GM19238 (cell line): ENCODE data around the gene ACKR3.

Source experiments
- DNase-seq: peaks from one replicate; pipeline ENCODE4 v3.0.0; 2011; ENCODE audit warnings: low spot score; ENCODE audit not compliant: insufficient read length

Gene ACKR3

GRCh38 chr2:236628981-236629605, 59.5 kb downstream of the ACKR3 start:
- no peak for DNase-seq

DNA sequence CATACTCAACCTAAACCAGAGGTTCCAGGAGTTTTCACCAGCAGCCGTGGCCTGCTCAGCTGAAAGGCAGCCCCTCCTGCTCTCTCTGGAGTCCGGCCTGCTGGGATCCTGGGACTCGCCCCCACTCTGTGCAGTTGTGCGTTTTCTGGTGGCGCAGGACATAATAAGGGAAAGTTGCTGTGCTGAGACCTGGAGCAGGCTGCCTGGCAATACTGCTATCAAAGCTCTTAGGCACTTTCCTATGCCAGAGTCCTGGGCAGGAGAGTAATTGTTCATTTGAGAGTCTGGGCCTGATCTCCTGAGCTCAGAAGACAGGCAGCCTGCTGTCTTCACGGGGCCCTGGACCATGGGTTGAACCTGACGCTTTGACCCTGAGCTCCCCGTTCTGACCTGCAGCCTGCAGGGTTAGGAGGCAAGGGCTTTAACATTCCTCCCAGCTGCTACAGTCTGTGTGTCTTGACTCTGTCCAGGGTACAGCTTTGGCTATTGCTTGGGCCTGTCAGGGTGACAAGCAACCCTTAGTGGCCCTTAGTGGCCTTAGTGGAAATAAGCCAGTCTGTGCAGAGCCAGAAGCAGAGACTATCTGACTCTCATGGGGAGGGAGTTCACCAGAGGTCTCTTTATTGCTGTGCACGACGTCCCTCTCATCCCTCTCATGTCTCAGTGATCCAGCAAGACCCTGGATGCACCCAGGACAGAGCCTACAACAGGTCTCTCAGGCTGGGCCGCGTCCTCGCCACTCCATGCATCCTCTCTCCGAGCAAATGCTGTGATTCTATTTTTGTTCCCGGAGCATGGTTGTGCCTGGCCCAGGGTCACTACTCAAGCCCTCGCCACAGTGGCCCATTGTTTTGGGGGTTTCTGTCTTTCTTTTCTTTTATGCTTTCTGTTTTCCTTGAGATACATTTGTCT, 60.6 kb downstream of the ACKR3 start:
- DNase-seq: no peak

DNA sequence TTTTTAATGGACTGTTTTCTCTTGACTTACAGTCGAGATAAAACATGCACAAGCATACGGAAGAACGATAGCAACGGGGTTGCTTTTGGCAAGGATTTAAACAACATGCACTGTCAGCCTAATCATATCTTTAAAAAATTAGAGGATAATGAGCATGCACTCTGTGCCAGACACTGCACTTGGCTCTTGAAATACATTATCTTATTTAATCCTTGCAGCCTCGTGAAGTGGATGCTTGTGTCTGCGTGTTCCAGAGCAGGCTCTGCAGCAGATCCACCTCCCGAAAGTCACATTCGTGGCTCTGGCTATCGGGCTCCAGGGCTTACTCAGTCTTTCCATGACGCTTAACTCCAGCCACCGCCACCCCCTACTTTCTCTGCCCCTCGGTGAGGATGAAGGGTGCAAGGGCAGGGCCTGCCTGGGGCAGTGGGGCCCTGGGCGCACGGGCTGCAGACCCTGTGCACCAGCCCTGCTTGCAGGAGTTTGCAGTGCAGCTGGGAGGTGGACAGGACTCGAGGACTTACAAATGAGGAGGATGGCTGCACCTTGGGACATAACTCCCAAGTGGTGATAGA, 61.7 kb downstream of the ACKR3 start:
- DNase-seq: no peak

- DNase-seq: no peak
Measured at GRCh38 chr2:236631856-236632291, 62.2 kb downstream of the ACKR3 start.
